OCI-LY7 (cell line): ENCODE measurements around the gene PYGB. TPM values are rescaled to one million over a fixed set of nuclear protein-coding genes. Genes with fewer than 3 reads are reported as not detected.

Experiments used
- BruUV-seq: library from RNA; stranded (reverse); fragments of 400-500 nt; replicated peaks from 2 replicates; lab custom pipeline; 2021; lab: Mats Ljungman, UMichigan
- CTCF ChIA-PET: fragments of 300-600 bp; sonication (Branson Sonifier 250); formaldehyde crosslinking; loops from one replicate; lab custom pipeline; 2022; ENCODE audit warnings: antibody characterized with exemption; ENCODE audit not compliant: unreplicated experiment; lab: Charles Lee
- POLR2A ChIA-PET: fragments of 300-600 bp; sonication (Branson Sonifier 250); formaldehyde crosslinking; loops from one replicate; lab custom pipeline; 2022; ENCODE audit warnings: antibody characterized with exemption; lab: Charles Lee
- DNase-seq: peaks from one replicate; pipeline ENCODE4 v3.0.0-alpha.2; 2015; ENCODE audit warnings: low spot score
- H2AFZ ChIP-seq: fragments of 200-600 bp; sonication (generic), shearing (Covaris generic); 2 replicates; pipeline ENCODE4 v1.6.1; 2014; ENCODE audit warnings: mild to moderate bottlenecking, antibody characterized with exemption, low read length, moderate library complexity
- H3K27ac ChIP-seq: fragments of 200-600 bp; sonication (generic); 2 replicates; pipeline ENCODE4 v1.5.1; 2014; ENCODE audit warnings: mixed run types, low read depth, mild to moderate bottlenecking, moderate library complexity, low read length, inconsistent platforms; ENCODE audit not compliant: poor library complexity, severe bottlenecking
- H3K36me3 ChIP-seq: fragments of 200-600 bp; sonication (generic); 2 replicates; pipeline ENCODE4 v1.6.1; 2014; ENCODE audit warnings: mild to moderate bottlenecking, antibody characterized with exemption, low read length, moderate library complexity, mixed read lengths; ENCODE audit not compliant: insufficient read depth
- H3K4me1 ChIP-seq: fragments of 200-600 bp; sonication (generic); 2 replicates; pipeline ENCODE4 v1.5.1; 2014; ENCODE audit warnings: mild to moderate bottlenecking, low read length; ENCODE audit not compliant: insufficient read depth, poor library complexity, severe bottlenecking
- H3K4me2 ChIP-seq: fragments of 200-600 bp; sonication (generic); 2 replicates; pipeline ENCODE4 v1.6.1; 2014; ENCODE audit warnings: mild to moderate bottlenecking, low read length
- H3K4me3 ChIP-seq: fragments of 200-600 bp; sonication (generic); 2 replicates; pipeline ENCODE4 v1.5.1; 2014; ENCODE audit warnings: mild to moderate bottlenecking, low read depth, low read length; ENCODE audit not compliant: poor library complexity, severe bottlenecking
- H3K79me2 ChIP-seq: fragments of 200-600 bp; sonication (generic); 2 replicates; pipeline ENCODE4 v1.6.1; 2016; ENCODE audit warnings: low read depth, mild to moderate bottlenecking, low read length, moderate library complexity, mixed read lengths; ENCODE audit not compliant: insufficient read depth
- H3K9me2 ChIP-seq: fragments of 200-600 bp; sonication (generic); 2 replicates; pipeline ENCODE4 v1.6.1; 2016; ENCODE audit warnings: mild to moderate bottlenecking, low read length, mixed read lengths; ENCODE audit not compliant: insufficient read depth
- H3K9me3 ChIP-seq: fragments of 200-600 bp; sonication (generic); 2 replicates; pipeline ENCODE4 v1.6.1; 2014; ENCODE audit warnings: mild to moderate bottlenecking, mixed run types, low read length, mixed read lengths
- H4K20me1 ChIP-seq: fragments of 200-600 bp; sonication (generic); 2 replicates; pipeline ENCODE4 v1.6.1; 2014; ENCODE audit warnings: mild to moderate bottlenecking, antibody characterized with exemption, low read length, moderate library complexity, mixed read lengths; ENCODE audit not compliant: insufficient read depth
- EZH2phosphoT487 ChIP-seq: fragments of 200-600 bp; sonication (generic); IDR thresholded peaks from 2 replicates; pipeline ENCODE4 v1.6.1; 2018; ENCODE audit warnings: low read depth, borderline replicate concordance, mild to moderate bottlenecking, mixed run types, antibody characterized with exemption, low read length, moderate library complexity, mixed read lengths
- intact Hi-C: fragments of 100-400 bp; cut with micrococcal nuclease; formaldehyde crosslinking; loops from one replicate; pipeline ENCODE4 v1.10.0; 2022; ENCODE audit not compliant: unreplicated experiment
- total RNA-seq, 2 experiments: library from RNA; depleted of rRNA in 1 of 2; stranded (reverse); fragments of >200 nt in 1 of 2; shearing (Covaris generic) in 1 of 2; gene quantifications; 2 replicates each; pipeline ENCODE4 v1.2.3, GENCODE V29; 2014 to 2022
- TF ChIP-seq, protein P1 (sequence below): fragments of 200-600 bp; sonication (generic); conservative IDR thresholded peaks from 2 replicates; pipeline ENCODE4 v1.5.1; 2014; ENCODE audit warnings: mild to moderate bottlenecking, antibody characterized with exemption, low read length, moderate library complexity, mixed read lengths

The PYGB gene
- total RNA-seq, 2 experiments from 2014 or later = 4.9 to 7.0 TPM

DNA sequence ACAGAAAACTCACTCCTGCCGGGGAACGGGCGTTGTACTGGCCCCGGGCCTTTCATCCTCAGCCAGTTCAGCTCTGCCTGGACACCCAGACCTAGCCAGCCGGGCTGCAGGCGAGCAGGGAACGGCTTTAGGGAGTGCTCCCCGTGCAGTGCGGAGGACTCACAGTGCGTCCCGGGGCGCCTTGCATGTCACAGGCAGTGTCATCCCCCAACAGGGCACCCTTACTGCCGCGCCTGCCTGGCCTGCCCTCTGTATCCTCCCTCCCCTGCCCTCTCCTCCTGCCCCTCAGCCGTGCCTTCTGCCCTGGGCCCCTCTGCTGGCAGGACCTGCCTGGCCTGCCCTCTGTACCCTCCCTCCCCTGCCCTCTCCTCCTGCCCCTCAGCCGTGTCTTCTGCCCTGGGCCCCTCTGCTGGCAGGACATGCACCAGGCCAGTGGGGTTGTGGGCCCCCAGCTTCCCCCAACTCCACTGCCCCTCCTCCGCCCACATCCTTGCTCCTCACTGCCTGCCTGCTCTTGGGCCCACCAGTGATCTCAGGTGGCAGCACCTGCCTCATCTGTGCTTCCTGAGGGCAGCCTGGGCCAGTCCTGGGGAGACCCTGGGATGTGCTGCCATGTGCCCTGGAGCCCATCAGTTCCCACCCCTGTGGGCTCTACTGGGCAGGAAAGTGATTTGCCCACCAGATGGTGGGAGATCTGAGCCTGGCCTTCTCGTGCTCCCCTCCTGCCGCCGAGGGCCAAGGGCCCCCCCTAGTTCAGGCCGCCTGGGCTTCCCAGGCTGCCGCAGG lies 43.0 kb downstream of the PYGB start:
- POLR2A ChIA-PET = no interaction called here
- CTCF ChIA-PET = no interaction called here

DNA sequence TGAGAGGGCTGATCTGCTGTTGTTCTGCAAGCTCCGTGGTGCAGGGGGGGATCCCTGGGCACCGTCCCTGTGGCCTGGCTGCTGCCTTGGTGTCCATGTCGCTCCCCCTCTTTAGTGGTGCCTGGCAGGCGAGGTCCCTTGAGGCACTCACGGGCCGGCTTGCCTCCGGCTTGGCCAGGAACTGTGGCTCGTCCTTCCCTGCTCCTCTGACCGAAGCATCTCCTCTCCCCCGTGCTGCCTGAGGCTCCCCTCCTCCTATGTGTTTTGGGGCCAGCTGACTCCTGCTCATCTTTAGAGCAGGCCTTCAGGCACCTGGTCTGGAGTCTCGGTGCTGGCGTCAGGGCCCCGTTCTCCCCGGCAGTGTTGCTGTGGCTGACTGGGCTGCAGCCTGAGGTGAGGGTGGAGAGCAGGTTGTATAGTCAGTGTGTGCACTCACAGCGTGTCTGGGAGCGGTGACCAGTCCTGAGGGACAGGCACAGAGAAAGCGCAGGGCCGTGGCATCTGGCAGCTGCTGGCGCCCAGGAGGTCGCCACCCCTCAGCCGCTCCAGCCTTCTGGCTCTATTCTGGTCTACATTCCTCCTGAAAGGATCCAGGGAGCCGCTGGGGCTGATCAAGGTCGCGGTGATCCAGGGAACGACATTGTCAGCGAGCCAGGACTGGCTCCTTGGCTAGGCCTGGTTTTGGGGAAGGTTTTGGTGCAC lies 43.7 kb downstream of the PYGB start:
- no peak for DNase-seq
- Histone ChIP-seq H3K9me3 (no peaks in the 10 kb centered on the region), H2AFZ (no peak overlapping the region), H3K36me3 (peaks cover 4% of the 10 kb centered on the region), H3K4me2 (no peak overlapping the region), H3K27ac (no peak overlapping the region), H3K79me2 (no peaks in the 10 kb centered on the region), H3K9me2 (no peaks in the 10 kb centered on the region), H3K4me1 (peaks cover 9% of the 10 kb centered on the region), H4K20me1 (no peaks in the 10 kb centered on the region; the same call in none of the 2 replicates), H3K4me3 (no peak overlapping the region)
- no TSS peak for BruUV-seq
- POLR2A ChIA-PET = no interaction called here
- intact Hi-C loops = loop anchor here (10.0 kb wide), 1 partner anchor 227 kb away; no protein-coding TSS in a partner anchor
- CTCF ChIA-PET = no interaction called here
- TF ChIP-seq EZH2phosphoT487 = no peak
- TF ChIP-seq, protein P1, sequence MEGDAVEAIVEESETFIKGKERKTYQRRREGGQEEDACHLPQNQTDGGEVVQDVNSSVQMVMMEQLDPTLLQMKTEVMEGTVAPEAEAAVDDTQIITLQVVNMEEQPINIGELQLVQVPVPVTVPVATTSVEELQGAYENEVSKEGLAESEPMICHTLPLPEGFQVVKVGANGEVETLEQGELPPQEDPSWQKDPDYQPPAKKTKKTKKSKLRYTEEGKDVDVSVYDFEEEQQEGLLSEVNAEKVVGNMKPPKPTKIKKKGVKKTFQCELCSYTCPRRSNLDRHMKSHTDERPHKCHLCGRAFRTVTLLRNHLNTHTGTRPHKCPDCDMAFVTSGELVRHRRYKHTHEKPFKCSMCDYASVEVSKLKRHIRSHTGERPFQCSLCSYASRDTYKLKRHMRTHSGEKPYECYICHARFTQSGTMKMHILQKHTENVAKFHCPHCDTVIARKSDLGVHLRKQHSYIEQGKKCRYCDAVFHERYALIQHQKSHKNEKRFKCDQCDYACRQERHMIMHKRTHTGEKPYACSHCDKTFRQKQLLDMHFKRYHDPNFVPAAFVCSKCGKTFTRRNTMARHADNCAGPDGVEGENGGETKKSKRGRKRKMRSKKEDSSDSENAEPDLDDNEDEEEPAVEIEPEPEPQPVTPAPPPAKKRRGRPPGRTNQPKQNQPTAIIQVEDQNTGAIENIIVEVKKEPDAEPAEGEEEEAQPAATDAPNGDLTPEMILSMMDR = no peak

More for the DNA sequence above, 43.0 kb downstream of the PYGB start:
- peaks cover 9% of the 10 kb centered on the region for H3K4me1 ChIP-seq
- no peaks in the 10 kb centered on the region for H3K9me3 ChIP-seq
- no peak overlapping the region for H3K4me3 ChIP-seq
- no peak for TF ChIP-seq EZH2phosphoT487
- TF ChIP-seq, protein P1 = no peak
- no peaks in the 10 kb centered on the region for H3K9me2 ChIP-seq
- H4K20me1 ChIP-seq = peaks cover 6% of the 10 kb centered on the region
- intact Hi-C loops = loop anchor here (10.0 kb wide), 1 partner anchor 226 kb away; no protein-coding TSS in a partner anchor
- no TSS peak for BruUV-seq
- no peak for DNase-seq
- no peak overlapping the region for H3K4me2 ChIP-seq
- no peaks in the 10 kb centered on the region for H3K79me2 ChIP-seq
- H3K36me3 ChIP-seq = no peaks in the 10 kb centered on the region; the same call in none of the 2 replicates
- no peak overlapping the region for H2AFZ ChIP-seq
- no peak overlapping the region for H3K27ac ChIP-seq
